Measurements from ENCODE around the gene RBM14. TPM values are rescaled to one million over a fixed set of nuclear protein-coding genes. Genes with fewer than 3 reads are reported as not detected.

RBM14 gene
- total and polyA plus RNA-seq, 2 donors (not counting 1 experiment from before 2014, with no cell fraction given), result 52.4 to 244 TPM

DNA sequence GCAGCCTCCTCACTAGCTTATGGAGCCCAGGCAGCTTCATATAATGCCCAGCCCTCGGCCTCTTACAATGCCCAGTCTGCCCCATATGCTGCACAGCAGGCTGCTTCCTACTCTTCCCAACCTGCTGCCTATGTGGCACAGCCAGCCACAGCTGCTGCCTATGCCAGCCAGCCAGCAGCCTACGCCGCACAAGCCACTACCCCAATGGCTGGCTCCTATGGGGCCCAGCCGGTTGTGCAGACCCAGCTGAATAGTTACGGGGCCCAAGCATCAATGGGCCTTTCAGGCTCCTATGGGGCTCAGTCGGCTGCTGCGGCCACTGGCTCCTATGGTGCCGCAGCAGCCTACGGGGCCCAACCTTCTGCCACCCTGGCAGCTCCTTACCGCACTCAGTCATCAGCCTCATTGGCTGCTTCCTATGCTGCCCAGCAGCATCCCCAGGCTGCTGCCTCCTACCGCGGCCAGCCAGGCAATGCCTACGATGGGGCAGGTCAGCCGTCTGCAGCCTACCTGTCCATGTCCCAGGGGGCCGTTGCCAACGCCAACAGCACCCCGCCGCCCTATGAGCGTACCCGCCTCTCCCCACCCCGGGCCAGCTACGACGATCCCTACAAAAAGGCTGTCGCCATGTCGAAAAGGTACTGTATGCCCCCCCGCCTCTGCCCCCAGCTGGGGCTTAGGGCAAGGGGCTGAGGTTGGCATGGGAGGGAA lies 8.8 kb downstream of the RBM14 start:
- ChIA-PET CTCF (interaction anchor here (1.2 to 2.8 kb wide), 4 partner anchors 13 to 52 kb away, joined by 3 to 11 read pairs (median 3); partner anchors contain the start of genes RBM4 and RBM4B), POLR2A (no interaction called here)
- Histone ChIP-seq H3K36me3 (replicated peaks in 1 of 2; ENCODE audit: control extremely low read depth in 1 of 2, control insufficient read depth in 1 of 2, extremely low read depth in 1 of 2, insufficient read depth in 2 of 2, low read length in 1 of 2) (peaks cover 7 to 90% of the 10 kb centered on the region in 2 experiments), H3K4me2 (replicated peaks; ENCODE audit: low read depth, low read length, poor library complexity, severe bottlenecking) (no peak overlapping the region), H3K27ac (ENCODE audit: low read length in 2 of 2) (no peak overlapping the region), H3K4me1 (ENCODE audit: control insufficient read depth in 2 of 2, insufficient read depth in 2 of 2, low read length in 2 of 2) (peaks cover 29 to 50% of the 10 kb centered on the region in 2 donors), H3K4me3 (ENCODE audit: control extremely low read depth in 1 of 5, extremely low read depth in 1 of 5, insufficient read depth in 1 of 5, low read depth in 2 of 5, low read length in 4 of 5) (no peak overlapping the region), H4K20me1 (ENCODE audit: control insufficient read depth, insufficient read depth, low read length, poor library complexity, severe bottlenecking) (peaks cover 100% of the 10 kb centered on the region), H3K9ac (ENCODE audit: low read length) (no peak overlapping the region), H2AFZ (ENCODE audit: insufficient read depth, low read depth, low read length, poor library complexity, severe bottlenecking) (no peak overlapping the region), H3K9me3 (ENCODE audit: control extremely low read depth in 1 of 3, control insufficient read depth in 2 of 3, insufficient read depth in 1 of 3, low read length in 2 of 3) (no peaks in the 10 kb centered on the region), H3K79me2 (ENCODE audit: control insufficient read depth, insufficient read depth, low read length) (peaks cover 100% of the 10 kb centered on the region), H3K27me3 (replicated peaks in 1 of 4; ENCODE audit: control extremely low read depth in 1 of 4, control insufficient read depth in 3 of 4, insufficient read depth in 4 of 4, low read length in 3 of 4) (no peaks in the 10 kb centered on the region)
- no peak overlapping the region for H3K27ac Mint-ChIP-seq
- TF ChIP-seq CTCF (IDR thresholded peaks at IDR 0.05) (no peak), EZH2 (IDR thresholded peaks at IDR 0.05; ENCODE audit: borderline replicate concordance, insufficient read depth, low read depth, low read length, poor library complexity, severe bottlenecking) (no peak)
- H3K9me3 Mint-ChIP-seq (ENCODE audit: insufficient read depth), result no peaks in the 10 kb centered on the region
- peaks cover 60% of the 10 kb centered on the region for H3K4me1 Mint-ChIP-seq
- ATAC-seq (ENCODE audit: low read depth), result no peak
- H3K4me3 Mint-ChIP-seq, result no peak overlapping the region
- intact Hi-C loops (cut with micrococcal nuclease), result no loop called here
- H3K27me3 Mint-ChIP-seq, result no peaks in the 10 kb centered on the region
- WGBS (ENCODE audit: insufficient coverage), result 97% methylated on average over 26 of the region's 26 CpGs
- no peak for DNase-seq

DNA sequence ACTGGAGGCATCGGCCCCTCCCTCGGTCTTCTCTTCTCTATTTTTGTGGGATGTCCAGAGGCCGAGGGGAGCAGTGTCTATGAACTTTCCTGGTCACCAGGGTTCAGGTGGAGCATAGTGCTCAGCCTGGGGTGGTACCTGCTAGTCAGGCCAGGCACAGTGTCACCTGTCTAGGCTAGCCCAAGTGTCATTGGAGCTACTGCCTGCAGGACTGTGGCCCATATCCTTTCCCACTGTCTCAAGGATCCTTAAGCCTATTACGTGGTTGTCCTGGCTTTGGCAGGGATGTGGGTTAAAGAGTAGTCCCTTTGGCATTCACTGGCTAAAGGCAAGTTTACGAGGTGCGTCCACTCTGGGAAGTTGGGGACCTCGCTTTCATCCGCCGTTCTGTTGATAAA lies 9.3 kb downstream of the RBM14 start:
- 89% methylated on average over 9 of the region's 9 CpGs for WGBS (ENCODE audit: insufficient coverage)
- ATAC-seq (ENCODE audit: low read depth) (no peak), DNase-seq (no peak)
- no peaks in the 10 kb centered on the region for H3K9me3 ChIP-seq (ENCODE audit: control extremely low read depth in 1 of 3, control insufficient read depth in 2 of 3, insufficient read depth in 1 of 3, low read length in 2 of 3)
- ChIA-PET POLR2A (no interaction called here), CTCF (interaction anchor here (1.2 kb wide), 1 partner anchor 52 kb away, joined by 3 read pairs; the partner anchor contains the start of gene RBM4B)
- peaks cover 100% of the 10 kb centered on the region for H3K79me2 ChIP-seq (ENCODE audit: control insufficient read depth, insufficient read depth, low read length)
- H3K4me2 ChIP-seq (replicated peaks; ENCODE audit: low read depth, low read length, poor library complexity, severe bottlenecking), result no peak overlapping the region
- no peak overlapping the region for H2AFZ ChIP-seq (ENCODE audit: insufficient read depth, low read depth, low read length, poor library complexity, severe bottlenecking)
- no peaks in the 10 kb centered on the region for H3K9me3 Mint-ChIP-seq (ENCODE audit: insufficient read depth)
- intact Hi-C loops (cut with micrococcal nuclease), result no loop called here
- peaks cover 7 to 87% of the 10 kb centered on the region in 2 experiments for H3K36me3 ChIP-seq (replicated peaks in 1 of 2; ENCODE audit: control extremely low read depth in 1 of 2, control insufficient read depth in 1 of 2, extremely low read depth in 1 of 2, insufficient read depth in 2 of 2, low read length in 1 of 2)
- no peak overlapping the region for H3K27ac Mint-ChIP-seq
- no peaks in the 10 kb centered on the region for H3K27me3 ChIP-seq (replicated peaks in 1 of 4; ENCODE audit: control extremely low read depth in 1 of 4, control insufficient read depth in 3 of 4, insufficient read depth in 4 of 4, low read length in 3 of 4)
- H3K4me3 Mint-ChIP-seq, result no peak overlapping the region
- no peak overlapping the region for H3K4me3 ChIP-seq (ENCODE audit: control extremely low read depth in 1 of 5, extremely low read depth in 1 of 5, insufficient read depth in 1 of 5, low read depth in 2 of 5, low read length in 4 of 5)
- no peaks in the 10 kb centered on the region for H3K27me3 Mint-ChIP-seq
- no peak for TF ChIP-seq EZH2 (IDR thresholded peaks at IDR 0.05; ENCODE audit: borderline replicate concordance, insufficient read depth, low read depth, low read length, poor library complexity, severe bottlenecking)
- TF ChIP-seq CTCF (IDR thresholded peaks at IDR 0.05), result no peak
- peaks cover 56% of the 10 kb centered on the region for H3K4me1 Mint-ChIP-seq
- no peak overlapping the region for H3K9ac ChIP-seq (ENCODE audit: low read length)
- peaks cover 25 to 44% of the 10 kb centered on the region in 2 donors for H3K4me1 ChIP-seq (ENCODE audit: control insufficient read depth in 2 of 2, insufficient read depth in 2 of 2, low read length in 2 of 2)
- no peak overlapping the region for H3K27ac ChIP-seq (ENCODE audit: low read length in 2 of 2)
- H4K20me1 ChIP-seq (ENCODE audit: control insufficient read depth, insufficient read depth, low read length, poor library complexity, severe bottlenecking), result peaks cover 100% of the 10 kb centered on the region

All from B cell (primary cell).